Measurements from ENCODE around the gene AGRN. TPM values are rescaled to one million over a fixed set of nuclear protein-coding genes. Genes with fewer than 3 reads are reported as not detected.
"Not testable (repeated sequence)": the region's sequence is repeated elsewhere in the genome, so short reads cannot be mapped to it uniquely, and the experiment has no call there.

AGRN gene
- total RNA-seq, 1 experiment from 2014 or later = 175 TPM

GRCh38 chr1:1094981-1095380 is 75.1 kb downstream of the AGRN start:
- H3K36me3 Mint-ChIP-seq (ENCODE audit: insufficient read depth in 1 of 3, low read depth in 3 of 3) = peaks cover 0 to 17% (median 0%) of the 10 kb centered on the region in 3 experiments; a peak in 4 of 7 replicates
- Histone ChIP-seq H3K14ac (ENCODE audit: insufficient read depth, low read length) (no peak overlapping the region), H2BK5ac (ENCODE audit: insufficient read length, low read length) (no peak overlapping the region), H3K56ac (ENCODE audit: insufficient read length, low read depth, low read length) (no peak overlapping the region), H3K27me3 (ENCODE audit: insufficient read depth, low read length) (no peaks in the 10 kb centered on the region), H2BK120ac (ENCODE audit: low read depth, low read length, poor library complexity, severe bottlenecking) (no peak overlapping the region), H2AFZ (ENCODE audit: low read length) (no peak overlapping the region), H3T11ph (ENCODE audit: low read length) (no peak overlapping the region), H3K4me1 (ENCODE audit: insufficient read depth, low read length) (no peaks in the 10 kb centered on the region), H2BK12ac (ENCODE audit: insufficient read length, low read depth, low read length) (no peak overlapping the region), H3K4ac (ENCODE audit: low read depth, low read length) (no peak overlapping the region), H3K79me2 (ENCODE audit: insufficient read depth, low read length) (no peaks in the 10 kb centered on the region), H3K23me2 (ENCODE audit: insufficient read length, low read depth, low read length, poor library complexity, severe bottlenecking) (no peaks in the 10 kb centered on the region), H4K91ac (ENCODE audit: insufficient read length, low read depth, low read length) (no peak overlapping the region), H3K9me3 (ENCODE audit: control insufficient read depth, low read depth, low read length) (no peaks in the 10 kb centered on the region), H2BK20ac (ENCODE audit: low read depth, low read length, poor library complexity, severe bottlenecking) (no peak overlapping the region), H3K27ac (ENCODE audit: insufficient read length, low read depth, low read length) (no peak overlapping the region), H3K4me2 (ENCODE audit: insufficient read depth, insufficient read length, low read length) (no peak overlapping the region), H4K5ac (ENCODE audit: insufficient read length, low read depth, low read length) (no peak overlapping the region), H4K20me1 (ENCODE audit: control insufficient read depth, insufficient read depth, insufficient read length) (no peaks in the 10 kb centered on the region), H2BK15ac (ENCODE audit: low read depth, low read length) (no peak overlapping the region), H4K8ac (replicated peaks; ENCODE audit: insufficient read length, low read depth, low read length) (no peak overlapping the region), H3K18ac (ENCODE audit: insufficient read length, low read depth, low read length) (no peak overlapping the region), H3K23ac (ENCODE audit: insufficient read length, low read depth, low read length) (no peak overlapping the region), H3K9ac (ENCODE audit: extremely low read depth, insufficient read length, low read length) (no peak overlapping the region), H3K79me1 (ENCODE audit: insufficient read depth, low read depth, low read length, poor library complexity, severe bottlenecking) (no peaks in the 10 kb centered on the region), H2AK5ac (ENCODE audit: insufficient read length, low read length) (no peak overlapping the region)
- DNase-seq = no peak
- no peak overlapping the region for H3K27ac Mint-ChIP-seq
- peaks cover 27% of the 10 kb centered on the region for H3K27me3 Mint-ChIP-seq (ENCODE audit: low read depth)
- no CpG with 5 or more reads among the region's 7 CpGs for WGBS (ENCODE audit: extremely low coverage, insufficient read length, low lambda C conversion rate)
- H3K9me3 Mint-ChIP-seq = peaks cover 14 to 39% of the 10 kb centered on the region in 2 experiments; a peak in 4 of 5 replicates
- H3K4me3 Mint-ChIP-seq = no peak overlapping the region
- no peak for TF ChIP-seq CTCF (conservative IDR thresholded peaks at IDR 0.05)
- H3K4me1 Mint-ChIP-seq = no peaks in the 10 kb centered on the region

- H2BK20ac ChIP-seq (ENCODE audit: low read depth, low read length, poor library complexity, severe bottlenecking); H3K14ac ChIP-seq (ENCODE audit: insufficient read depth, low read length); H3K4me1 Mint-ChIP-seq; H3K9me3 ChIP-seq (ENCODE audit: control insufficient read depth, low read depth, low read length); H3K79me1 ChIP-seq (ENCODE audit: insufficient read depth, low read depth, low read length, poor library complexity, severe bottlenecking); H3K23me2 ChIP-seq (ENCODE audit: insufficient read length, low read depth, low read length, poor library complexity, severe bottlenecking); H4K8ac ChIP-seq (replicated peaks; ENCODE audit: insufficient read length, low read depth, low read length); H2BK12ac ChIP-seq (ENCODE audit: insufficient read length, low read depth, low read length); H3K4me1 ChIP-seq (ENCODE audit: insufficient read depth, low read length); H2AFZ ChIP-seq (ENCODE audit: low read length); H3K27ac Mint-ChIP-seq; H4K20me1 ChIP-seq (ENCODE audit: control insufficient read depth, insufficient read depth, insufficient read length); H3K4ac ChIP-seq (ENCODE audit: low read depth, low read length); H3K23ac ChIP-seq (ENCODE audit: insufficient read length, low read depth, low read length); H2BK120ac ChIP-seq (ENCODE audit: low read depth, low read length, poor library complexity, severe bottlenecking); H3K4me3 Mint-ChIP-seq; H2BK5ac ChIP-seq (ENCODE audit: insufficient read length, low read length); H3K18ac ChIP-seq (ENCODE audit: insufficient read length, low read depth, low read length); H3K79me2 ChIP-seq (ENCODE audit: insufficient read depth, low read length); H2AK5ac ChIP-seq (ENCODE audit: insufficient read length, low read length); DNase-seq; H3K27ac ChIP-seq (ENCODE audit: insufficient read length, low read depth, low read length); H2BK15ac ChIP-seq (ENCODE audit: low read depth, low read length); H4K91ac ChIP-seq (ENCODE audit: insufficient read length, low read depth, low read length); H4K5ac ChIP-seq (ENCODE audit: insufficient read length, low read depth, low read length); H3K27me3 ChIP-seq (ENCODE audit: insufficient read depth, low read length); H3K56ac ChIP-seq (ENCODE audit: insufficient read length, low read depth, low read length); H3T11ph ChIP-seq (ENCODE audit: low read length); H3K9ac ChIP-seq (ENCODE audit: extremely low read depth, insufficient read length, low read length); H3K4me2 ChIP-seq (ENCODE audit: insufficient read depth, insufficient read length, low read length): not testable (repeated sequence)
- WGBS (ENCODE audit: extremely low coverage, insufficient read length, low lambda C conversion rate) = no CpG with 5 or more reads among the region's 5 CpGs
- Mint-ChIP-seq H3K36me3 (ENCODE audit: insufficient read depth in 1 of 3, low read depth in 3 of 3) (peaks cover 0 to 17% (median 0%) of the 10 kb centered on the region in 3 experiments; a peak in 4 of 7 replicates), H3K9me3 (peaks cover 22 to 47% of the 10 kb centered on the region in 2 experiments), H3K27me3 (ENCODE audit: low read depth) (peaks cover 33% of the 10 kb centered on the region)
Measured at GRCh38 chr1:1096136-1096535, 76.2 kb downstream of the AGRN start.

Data from H9 (cell line).